A549 (cell line): Measurements from ENCODE around the gene KCNK17.
"Not testable (repeated sequence)": the region's sequence is repeated elsewhere in the genome, so short reads cannot be mapped to it uniquely, and the experiment has no call there.

Experiments
- EHF ChIP-seq: fragments of 250-450 bp; sonication (Bioruptor Pico); IDR thresholded peaks from 2 replicates; pipeline ENCODE4 v1.5.0; 2020; ENCODE audit warnings: mild to moderate bottlenecking
- EP300 ChIP-seq, 2 experiments: fragments of >200 bp; sonication (Bioruptor Twin); formaldehyde crosslinking; IDR thresholded peaks; 2 replicates in 1 of 2; 3 replicates in 1 of 2; pipeline ENCODE4 v1.6.1; 2016 to 2017
- HDAC2 ChIP-seq: fragments of 200-600 bp; sonication (generic); IDR thresholded peaks from 2 replicates; pipeline ENCODE4 v1.6.1; 2016
- MAZ ChIP-seq: fragments of 150-350 bp; IDR thresholded peaks from 2 replicates; pipeline ENCODE4 v1.6.1; 2014; ENCODE audit warnings: antibody characterized with exemption, low read depth, low read length, borderline replicate concordance
- POLR2A ChIP-seq: IDR thresholded peaks from 2 replicates; pipeline ENCODE4 v1.6.1; 2012; ENCODE audit warnings: mild to moderate bottlenecking, low read length
- RARB ChIP-seq: fragments of 250-450 bp; sonication (Bioruptor Pico); IDR thresholded peaks from 2 replicates; pipeline ENCODE4 v1.8.0; 2021; ENCODE audit warnings: mild to moderate bottlenecking, moderate library complexity
- TF ChIP-seq, protein P1 (sequence below): fragments of >200 bp; sonication (Bioruptor Twin); formaldehyde crosslinking; IDR thresholded peaks from 3 replicates; pipeline ENCODE4 v1.5.1; 2016

DNA sequence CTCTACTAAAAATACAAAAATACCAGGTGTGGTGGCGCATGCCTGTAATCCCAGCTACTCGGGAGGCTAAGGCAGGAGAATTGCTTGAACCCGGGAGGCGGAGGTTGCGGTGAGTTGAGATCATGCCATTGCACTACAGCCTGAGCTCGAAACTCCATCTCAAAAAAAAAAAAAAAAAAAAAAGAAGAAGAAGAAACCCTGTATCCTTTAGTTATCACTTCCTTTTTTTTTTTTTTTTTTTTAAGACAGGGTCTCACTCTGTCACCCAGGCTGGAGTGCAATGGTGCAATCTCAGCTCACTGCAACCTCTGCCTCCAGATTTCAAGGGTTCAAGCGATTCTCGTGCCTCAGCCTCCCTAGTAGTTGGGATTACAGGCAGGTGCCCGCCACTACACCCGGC lies 27.6 kb downstream of the KCNK17 start:
- TF ChIP-seq, protein P1, sequence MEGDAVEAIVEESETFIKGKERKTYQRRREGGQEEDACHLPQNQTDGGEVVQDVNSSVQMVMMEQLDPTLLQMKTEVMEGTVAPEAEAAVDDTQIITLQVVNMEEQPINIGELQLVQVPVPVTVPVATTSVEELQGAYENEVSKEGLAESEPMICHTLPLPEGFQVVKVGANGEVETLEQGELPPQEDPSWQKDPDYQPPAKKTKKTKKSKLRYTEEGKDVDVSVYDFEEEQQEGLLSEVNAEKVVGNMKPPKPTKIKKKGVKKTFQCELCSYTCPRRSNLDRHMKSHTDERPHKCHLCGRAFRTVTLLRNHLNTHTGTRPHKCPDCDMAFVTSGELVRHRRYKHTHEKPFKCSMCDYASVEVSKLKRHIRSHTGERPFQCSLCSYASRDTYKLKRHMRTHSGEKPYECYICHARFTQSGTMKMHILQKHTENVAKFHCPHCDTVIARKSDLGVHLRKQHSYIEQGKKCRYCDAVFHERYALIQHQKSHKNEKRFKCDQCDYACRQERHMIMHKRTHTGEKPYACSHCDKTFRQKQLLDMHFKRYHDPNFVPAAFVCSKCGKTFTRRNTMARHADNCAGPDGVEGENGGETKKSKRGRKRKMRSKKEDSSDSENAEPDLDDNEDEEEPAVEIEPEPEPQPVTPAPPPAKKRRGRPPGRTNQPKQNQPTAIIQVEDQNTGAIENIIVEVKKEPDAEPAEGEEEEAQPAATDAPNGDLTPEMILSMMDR: not testable (repeated sequence)
- TF ChIP-seq HDAC2; MAZ; EHF (CRISPR knock-in tag); EP300 (IDR thresholded peaks at IDR 0.05); RARB (CRISPR knock-in tag); POLR2A: not testable (repeated sequence)
